ENCODE data around the gene ABHD11.

GRCh38 chr7:73702665-73703064 lies 35.9 kb downstream of the ABHD11 start:
- TF ChIP-seq CTCF (IDR thresholded peaks at IDR 0.05) = no peak
- no peak for TF ChIP-seq POLR2A (IDR thresholded peaks at IDR 0.05)

All from vagina (tissue), 2 donors.